ENCODE data around the gene EVPL. TPM values are rescaled to one million over a fixed set of nuclear protein-coding genes. Genes with fewer than 3 reads are reported as not detected.

EVPL gene
- total and polyA plus RNA-seq, 2 of the 13 experiments (the other 11 are each of a cell fraction or from before 2014, with no cell fraction given): 2.1 to 8.2 TPM

DNA sequence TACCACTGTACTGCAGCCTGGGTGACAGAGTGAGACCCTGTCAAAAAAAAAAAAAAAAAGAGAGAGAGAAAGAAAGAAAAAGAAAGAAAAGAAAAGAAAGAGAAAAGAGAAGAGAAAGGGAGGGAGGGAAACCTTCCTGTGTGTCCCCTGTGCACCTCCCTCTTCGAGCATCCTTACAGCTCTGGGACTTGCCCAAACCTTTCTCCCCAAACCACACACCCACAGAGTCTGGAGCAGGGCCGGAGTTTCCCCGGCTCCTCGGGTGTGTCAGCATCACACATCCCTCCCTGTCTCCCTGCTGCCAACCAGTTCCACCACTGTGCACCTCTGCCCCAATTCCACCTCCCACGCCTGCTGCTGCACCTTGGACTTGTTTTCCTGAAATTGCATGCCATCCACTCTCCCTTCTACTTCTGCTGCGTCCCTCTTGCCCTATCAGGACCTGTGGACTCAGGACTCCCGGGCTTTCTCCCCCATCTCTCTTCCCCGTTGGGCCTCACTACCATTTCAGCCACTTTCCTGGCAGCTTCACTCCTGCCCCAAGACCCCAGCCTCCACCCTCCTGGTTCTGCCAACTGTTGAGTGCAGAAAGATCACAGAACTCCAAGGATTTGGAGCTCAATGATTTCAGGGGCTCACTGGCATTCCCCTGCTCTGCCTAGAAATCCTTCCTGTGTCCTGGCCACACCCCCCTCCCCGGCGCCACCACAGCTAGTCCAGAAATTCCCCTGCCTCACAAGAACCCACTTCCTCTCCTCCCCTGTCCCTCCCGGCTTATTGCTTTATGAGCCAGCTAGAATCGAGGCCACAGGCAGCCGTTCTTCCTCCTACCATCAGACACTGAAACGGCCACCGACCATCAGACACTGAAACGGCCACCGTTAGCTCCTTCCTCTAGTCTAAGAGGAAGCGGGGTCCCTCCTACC, 30.2 kb downstream of the EVPL start (continued):
- TF ChIP-seq, protein P1, sequence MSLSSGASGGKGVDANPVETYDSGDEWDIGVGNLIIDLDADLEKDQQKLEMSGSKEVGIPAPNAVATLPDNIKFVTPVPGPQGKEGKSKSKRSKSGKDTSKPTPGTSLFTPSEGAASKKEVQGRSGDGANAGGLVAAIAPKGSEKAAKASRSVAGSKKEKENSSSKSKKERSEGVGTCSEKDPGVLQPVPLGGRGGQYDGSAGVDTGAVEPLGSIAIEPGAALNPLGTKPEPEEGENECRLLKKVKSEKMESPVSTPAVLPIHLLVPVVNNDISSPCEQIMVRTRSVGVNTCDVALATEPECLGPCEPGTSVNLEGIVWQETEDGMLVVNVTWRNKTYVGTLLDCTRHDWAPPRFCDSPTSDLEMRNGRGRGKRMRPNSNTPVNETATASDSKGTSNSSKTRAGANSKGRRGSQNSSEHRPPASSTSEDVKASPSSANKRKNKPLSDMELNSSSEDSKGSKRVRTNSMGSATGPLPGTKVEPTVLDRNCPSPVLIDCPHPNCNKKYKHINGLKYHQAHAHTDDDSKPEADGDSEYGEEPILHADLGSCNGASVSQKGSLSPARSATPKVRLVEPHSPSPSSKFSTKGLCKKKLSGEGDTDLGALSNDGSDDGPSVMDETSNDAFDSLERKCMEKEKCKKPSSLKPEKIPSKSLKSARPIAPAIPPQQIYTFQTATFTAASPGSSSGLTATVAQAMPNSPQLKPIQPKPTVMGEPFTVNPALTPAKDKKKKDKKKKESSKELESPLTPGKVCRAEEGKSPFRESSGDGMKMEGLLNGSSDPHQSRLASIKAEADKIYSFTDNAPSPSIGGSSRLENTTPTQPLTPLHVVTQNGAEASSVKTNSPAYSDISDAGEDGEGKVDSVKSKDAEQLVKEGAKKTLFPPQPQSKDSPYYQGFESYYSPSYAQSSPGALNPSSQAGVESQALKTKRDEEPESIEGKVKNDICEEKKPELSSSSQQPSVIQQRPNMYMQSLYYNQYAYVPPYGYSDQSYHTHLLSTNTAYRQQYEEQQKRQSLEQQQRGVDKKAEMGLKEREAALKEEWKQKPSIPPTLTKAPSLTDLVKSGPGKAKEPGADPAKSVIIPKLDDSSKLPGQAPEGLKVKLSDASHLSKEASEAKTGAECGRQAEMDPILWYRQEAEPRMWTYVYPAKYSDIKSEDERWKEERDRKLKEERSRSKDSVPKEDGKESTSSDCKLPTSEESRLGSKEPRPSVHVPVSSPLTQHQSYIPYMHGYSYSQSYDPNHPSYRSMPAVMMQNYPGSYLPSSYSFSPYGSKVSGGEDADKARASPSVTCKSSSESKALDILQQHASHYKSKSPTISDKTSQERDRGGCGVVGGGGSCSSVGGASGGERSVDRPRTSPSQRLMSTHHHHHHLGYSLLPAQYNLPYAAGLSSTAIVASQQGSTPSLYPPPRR (CRISPR knock-in tag; IDR thresholded peaks at IDR 0.05; ENCODE audit: borderline replicate concordance): peak; percentile 88
- TF ChIP-seq HHEX (CRISPR knock-in tag; IDR thresholded peaks at IDR 0.05) (0 out of 2 replicates have a peak, but pooled peaks have one; percentile 6), ZNF10 (CRISPR knock-in tag; IDR thresholded peaks at IDR 0.05; ENCODE audit: borderline replicate concordance, low read depth) (no peak), ZNF143 (CRISPR knock-in tag; IDR thresholded peaks at IDR 0.05) (0 out of 2 replicates have a peak, but pooled peaks have one; percentile 32), ZSCAN31 (CRISPR knock-in tag; IDR thresholded peaks at IDR 0.05; ENCODE audit: low read depth) (peak; percentile 69)
- TF ChIP-seq, protein P2, sequence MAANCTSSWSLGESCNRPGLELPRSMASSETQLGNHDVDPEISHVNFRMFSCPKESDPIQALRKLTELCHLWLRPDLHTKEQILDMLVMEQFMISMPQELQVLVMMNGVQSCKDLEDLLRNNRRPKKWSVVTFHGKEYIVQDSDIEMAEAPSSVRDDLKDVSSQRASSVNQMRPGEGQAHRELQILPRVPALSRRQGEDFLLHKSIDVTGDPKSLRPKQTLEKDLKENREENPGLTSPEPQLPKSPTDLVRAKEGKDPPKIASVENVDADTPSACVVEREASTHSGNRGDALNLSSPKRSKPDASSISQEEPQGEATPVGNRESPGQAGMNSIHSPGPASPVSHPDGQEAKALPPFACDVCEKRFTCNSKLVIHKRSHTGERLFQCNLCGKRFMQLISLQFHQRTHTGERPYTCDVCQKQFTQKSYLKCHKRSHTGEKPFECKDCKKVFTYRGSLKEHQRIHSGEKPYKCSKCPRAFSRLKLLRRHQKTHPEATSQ (CRISPR knock-in tag; IDR thresholded peaks at IDR 0.05; ENCODE audit: borderline replicate concordance): no peak
- TF ChIP-seq, protein P3, sequence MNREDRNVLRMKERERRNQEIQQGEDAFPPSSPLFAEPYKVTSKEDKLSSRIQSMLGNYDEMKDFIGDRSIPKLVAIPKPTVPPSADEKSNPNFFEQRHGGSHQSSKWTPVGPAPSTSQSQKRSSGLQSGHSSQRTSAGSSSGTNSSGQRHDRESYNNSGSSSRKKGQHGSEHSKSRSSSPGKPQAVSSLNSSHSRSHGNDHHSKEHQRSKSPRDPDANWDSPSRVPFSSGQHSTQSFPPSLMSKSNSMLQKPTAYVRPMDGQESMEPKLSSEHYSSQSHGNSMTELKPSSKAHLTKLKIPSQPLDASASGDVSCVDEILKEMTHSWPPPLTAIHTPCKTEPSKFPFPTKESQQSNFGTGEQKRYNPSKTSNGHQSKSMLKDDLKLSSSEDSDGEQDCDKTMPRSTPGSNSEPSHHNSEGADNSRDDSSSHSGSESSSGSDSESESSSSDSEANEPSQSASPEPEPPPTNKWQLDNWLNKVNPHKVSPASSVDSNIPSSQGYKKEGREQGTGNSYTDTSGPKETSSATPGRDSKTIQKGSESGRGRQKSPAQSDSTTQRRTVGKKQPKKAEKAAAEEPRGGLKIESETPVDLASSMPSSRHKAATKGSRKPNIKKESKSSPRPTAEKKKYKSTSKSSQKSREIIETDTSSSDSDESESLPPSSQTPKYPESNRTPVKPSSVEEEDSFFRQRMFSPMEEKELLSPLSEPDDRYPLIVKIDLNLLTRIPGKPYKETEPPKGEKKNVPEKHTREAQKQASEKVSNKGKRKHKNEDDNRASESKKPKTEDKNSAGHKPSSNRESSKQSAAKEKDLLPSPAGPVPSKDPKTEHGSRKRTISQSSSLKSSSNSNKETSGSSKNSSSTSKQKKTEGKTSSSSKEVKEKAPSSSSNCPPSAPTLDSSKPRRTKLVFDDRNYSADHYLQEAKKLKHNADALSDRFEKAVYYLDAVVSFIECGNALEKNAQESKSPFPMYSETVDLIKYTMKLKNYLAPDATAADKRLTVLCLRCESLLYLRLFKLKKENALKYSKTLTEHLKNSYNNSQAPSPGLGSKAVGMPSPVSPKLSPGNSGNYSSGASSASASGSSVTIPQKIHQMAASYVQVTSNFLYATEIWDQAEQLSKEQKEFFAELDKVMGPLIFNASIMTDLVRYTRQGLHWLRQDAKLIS (CRISPR knock-in tag; IDR thresholded peaks at IDR 0.05): no peak
- TF ChIP-seq, protein P4, sequence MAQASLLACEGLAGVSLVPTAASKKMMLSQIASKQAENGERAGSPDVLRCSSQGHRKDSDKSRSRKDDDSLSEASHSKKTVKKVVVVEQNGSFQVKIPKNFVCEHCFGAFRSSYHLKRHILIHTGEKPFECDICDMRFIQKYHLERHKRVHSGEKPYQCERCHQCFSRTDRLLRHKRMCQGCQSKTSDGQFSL (CRISPR knock-in tag; IDR thresholded peaks at IDR 0.05): 0 out of 2 replicates have a peak, but pooled peaks have one; percentile 44
- TF ChIP-seq, protein P5, sequence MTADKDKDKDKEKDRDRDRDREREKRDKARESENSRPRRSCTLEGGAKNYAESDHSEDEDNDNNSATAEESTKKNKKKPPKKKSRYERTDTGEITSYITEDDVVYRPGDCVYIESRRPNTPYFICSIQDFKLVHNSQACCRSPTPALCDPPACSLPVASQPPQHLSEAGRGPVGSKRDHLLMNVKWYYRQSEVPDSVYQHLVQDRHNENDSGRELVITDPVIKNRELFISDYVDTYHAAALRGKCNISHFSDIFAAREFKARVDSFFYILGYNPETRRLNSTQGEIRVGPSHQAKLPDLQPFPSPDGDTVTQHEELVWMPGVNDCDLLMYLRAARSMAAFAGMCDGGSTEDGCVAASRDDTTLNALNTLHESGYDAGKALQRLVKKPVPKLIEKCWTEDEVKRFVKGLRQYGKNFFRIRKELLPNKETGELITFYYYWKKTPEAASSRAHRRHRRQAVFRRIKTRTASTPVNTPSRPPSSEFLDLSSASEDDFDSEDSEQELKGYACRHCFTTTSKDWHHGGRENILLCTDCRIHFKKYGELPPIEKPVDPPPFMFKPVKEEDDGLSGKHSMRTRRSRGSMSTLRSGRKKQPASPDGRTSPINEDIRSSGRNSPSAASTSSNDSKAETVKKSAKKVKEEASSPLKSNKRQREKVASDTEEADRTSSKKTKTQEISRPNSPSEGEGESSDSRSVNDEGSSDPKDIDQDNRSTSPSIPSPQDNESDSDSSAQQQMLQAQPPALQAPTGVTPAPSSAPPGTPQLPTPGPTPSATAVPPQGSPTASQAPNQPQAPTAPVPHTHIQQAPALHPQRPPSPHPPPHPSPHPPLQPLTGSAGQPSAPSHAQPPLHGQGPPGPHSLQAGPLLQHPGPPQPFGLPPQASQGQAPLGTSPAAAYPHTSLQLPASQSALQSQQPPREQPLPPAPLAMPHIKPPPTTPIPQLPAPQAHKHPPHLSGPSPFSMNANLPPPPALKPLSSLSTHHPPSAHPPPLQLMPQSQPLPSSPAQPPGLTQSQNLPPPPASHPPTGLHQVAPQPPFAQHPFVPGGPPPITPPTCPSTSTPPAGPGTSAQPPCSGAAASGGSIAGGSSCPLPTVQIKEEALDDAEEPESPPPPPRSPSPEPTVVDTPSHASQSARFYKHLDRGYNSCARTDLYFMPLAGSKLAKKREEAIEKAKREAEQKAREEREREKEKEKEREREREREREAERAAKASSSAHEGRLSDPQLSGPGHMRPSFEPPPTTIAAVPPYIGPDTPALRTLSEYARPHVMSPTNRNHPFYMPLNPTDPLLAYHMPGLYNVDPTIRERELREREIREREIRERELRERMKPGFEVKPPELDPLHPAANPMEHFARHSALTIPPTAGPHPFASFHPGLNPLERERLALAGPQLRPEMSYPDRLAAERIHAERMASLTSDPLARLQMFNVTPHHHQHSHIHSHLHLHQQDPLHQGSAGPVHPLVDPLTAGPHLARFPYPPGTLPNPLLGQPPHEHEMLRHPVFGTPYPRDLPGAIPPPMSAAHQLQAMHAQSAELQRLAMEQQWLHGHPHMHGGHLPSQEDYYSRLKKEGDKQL (CRISPR knock-in tag; IDR thresholded peaks at IDR 0.05; ENCODE audit: low read depth): peak; percentile 33; the same call in 1 of the 2 replicates

All from HepG2 (cell line).